Measurements from ENCODE around the gene PTCHD4. TPM values are rescaled to one million over a fixed set of nuclear protein-coding genes. Genes with fewer than 3 reads are reported as not detected.

The PTCHD4 gene
- total and polyA plus RNA-seq, 2 experiments from 2014 or later: 2.1 to 3.2 TPM

- Histone ChIP-seq H3K27ac (no peak overlapping the region), H3K36me3 (no peaks in the 10 kb centered on the region), H3K9me3 (ENCODE audit: low read depth) (no peaks in the 10 kb centered on the region), H3K4me3 (no peak overlapping the region), H3K27me3 (no peaks in the 10 kb centered on the region), H3K4me1 (ENCODE audit: low read depth) (peaks cover 5% of the 10 kb centered on the region)
- TF ChIP-seq, protein P1, sequence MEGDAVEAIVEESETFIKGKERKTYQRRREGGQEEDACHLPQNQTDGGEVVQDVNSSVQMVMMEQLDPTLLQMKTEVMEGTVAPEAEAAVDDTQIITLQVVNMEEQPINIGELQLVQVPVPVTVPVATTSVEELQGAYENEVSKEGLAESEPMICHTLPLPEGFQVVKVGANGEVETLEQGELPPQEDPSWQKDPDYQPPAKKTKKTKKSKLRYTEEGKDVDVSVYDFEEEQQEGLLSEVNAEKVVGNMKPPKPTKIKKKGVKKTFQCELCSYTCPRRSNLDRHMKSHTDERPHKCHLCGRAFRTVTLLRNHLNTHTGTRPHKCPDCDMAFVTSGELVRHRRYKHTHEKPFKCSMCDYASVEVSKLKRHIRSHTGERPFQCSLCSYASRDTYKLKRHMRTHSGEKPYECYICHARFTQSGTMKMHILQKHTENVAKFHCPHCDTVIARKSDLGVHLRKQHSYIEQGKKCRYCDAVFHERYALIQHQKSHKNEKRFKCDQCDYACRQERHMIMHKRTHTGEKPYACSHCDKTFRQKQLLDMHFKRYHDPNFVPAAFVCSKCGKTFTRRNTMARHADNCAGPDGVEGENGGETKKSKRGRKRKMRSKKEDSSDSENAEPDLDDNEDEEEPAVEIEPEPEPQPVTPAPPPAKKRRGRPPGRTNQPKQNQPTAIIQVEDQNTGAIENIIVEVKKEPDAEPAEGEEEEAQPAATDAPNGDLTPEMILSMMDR (IDR thresholded peaks at IDR 0.05; ENCODE audit: low read depth, low read length): no peak
- no peak for DNase-seq (ENCODE audit: low read depth in 1 of 2, low spot score in 1 of 2)
Observed at GRCh38 chr6:48090546-48090945, 20.5 kb downstream of the PTCHD4 start.

DNA sequence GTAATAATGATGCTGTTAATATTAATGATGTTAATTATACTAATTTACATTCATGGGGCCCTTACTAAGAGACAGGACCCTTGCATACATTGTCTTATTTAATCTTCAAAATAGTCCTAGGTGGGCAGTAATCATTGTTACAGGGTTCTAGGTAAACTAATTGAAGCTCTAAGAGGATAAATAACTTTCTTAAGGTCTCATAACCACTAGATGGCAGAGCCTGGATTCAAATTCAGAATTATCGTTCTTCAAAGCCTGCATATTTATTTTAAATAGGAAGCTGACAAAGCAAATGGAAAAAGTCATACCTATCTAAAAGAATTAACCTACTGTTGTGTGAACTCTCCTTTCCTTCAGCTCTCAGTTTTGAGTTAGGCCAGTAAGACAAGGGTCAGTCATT lies 23.5 kb downstream of the PTCHD4 start:
- Histone ChIP-seq H3K4me1 (ENCODE audit: low read depth) (peaks cover 21% of the 10 kb centered on the region), H3K27me3 (no peaks in the 10 kb centered on the region), H3K4me3 (no peak overlapping the region), H3K36me3 (no peaks in the 10 kb centered on the region), H3K9me3 (ENCODE audit: low read depth) (no peaks in the 10 kb centered on the region), H3K27ac (no peak overlapping the region)
- TF ChIP-seq, protein P1 (IDR thresholded peaks at IDR 0.05; ENCODE audit: low read depth, low read length): peak; percentile 49
- peak in 1 of 2 donors; percentile 71 for DNase-seq (ENCODE audit: low read depth in 1 of 2, low spot score in 1 of 2)

DNA sequence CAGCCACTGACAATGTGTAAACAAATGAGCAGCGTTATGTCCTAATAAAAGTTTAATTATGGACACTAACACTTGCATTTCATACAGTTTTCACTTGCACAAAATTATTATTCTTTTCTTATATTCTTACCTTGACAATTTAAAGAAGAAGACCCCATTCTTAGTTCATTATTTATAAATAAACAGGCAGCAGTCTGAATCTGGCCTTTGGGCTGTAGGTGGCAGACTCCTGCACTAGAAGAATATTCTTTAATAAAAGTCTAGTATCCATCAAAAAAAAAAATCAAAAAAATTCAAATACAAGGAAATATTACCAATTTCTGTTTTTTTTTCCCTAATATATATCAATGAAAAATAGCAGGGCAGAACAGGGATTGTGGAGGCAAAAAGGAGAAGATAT lies 24.8 kb downstream of the PTCHD4 start:
- TF ChIP-seq, protein P1 (IDR thresholded peaks at IDR 0.05; ENCODE audit: low read depth, low read length): peak; percentile 36

DNA sequence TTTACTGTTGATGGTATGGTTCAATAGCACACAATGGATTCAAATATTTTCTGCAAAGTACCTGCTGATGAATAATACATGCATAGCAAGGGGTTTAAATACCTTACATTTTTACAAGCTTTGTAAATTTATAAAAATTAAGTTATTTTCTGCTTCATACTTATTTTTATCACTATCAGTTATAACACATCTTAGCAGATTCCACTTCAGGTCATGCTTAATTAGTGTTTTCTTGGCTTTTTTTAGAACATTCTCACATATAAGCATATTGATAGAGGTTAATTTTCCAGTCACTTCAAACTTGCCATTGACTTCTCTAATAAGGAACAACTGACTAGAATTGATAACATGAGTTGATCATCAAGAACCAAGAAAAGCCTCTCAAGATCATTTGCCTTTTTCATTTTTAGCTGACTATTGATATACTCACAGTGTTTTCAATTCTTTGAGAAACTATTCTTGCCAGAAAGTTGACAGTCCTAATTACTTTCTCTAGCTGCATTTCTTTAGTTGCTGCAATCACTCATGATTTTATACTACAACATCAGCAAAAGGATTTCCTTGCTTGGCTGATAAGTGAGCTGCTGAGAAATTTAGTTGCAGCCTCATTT lies 25.8 kb downstream of the PTCHD4 start:
- no peaks in the 10 kb centered on the region for H3K9me3 ChIP-seq (ENCODE audit: low read depth)
- H3K4me3 ChIP-seq: no peak overlapping the region
- DNase-seq (ENCODE audit: low read depth in 1 of 2, low spot score in 1 of 2): no peak
- TF ChIP-seq, protein P1 (IDR thresholded peaks at IDR 0.05; ENCODE audit: low read depth, low read length): no peak
- peaks cover 21% of the 10 kb centered on the region for H3K4me1 ChIP-seq (ENCODE audit: low read depth)
- no peak overlapping the region for H3K27ac ChIP-seq
- no peaks in the 10 kb centered on the region for H3K27me3 ChIP-seq
- no peaks in the 10 kb centered on the region for H3K36me3 ChIP-seq

More for the DNA sequence above, 24.8 kb downstream of the PTCHD4 start:
- H3K4me3 ChIP-seq: no peak overlapping the region
- no peak for DNase-seq (ENCODE audit: low read depth in 1 of 2, low spot score in 1 of 2)
- no peaks in the 10 kb centered on the region for H3K36me3 ChIP-seq
- no peaks in the 10 kb centered on the region for H3K27me3 ChIP-seq
- peaks cover 21% of the 10 kb centered on the region for H3K4me1 ChIP-seq (ENCODE audit: low read depth)
- H3K27ac ChIP-seq: peak overlapping the region; percentile 61
- H3K9me3 ChIP-seq (ENCODE audit: low read depth): no peaks in the 10 kb centered on the region

GRCh38 chr6:48084201-48084600 lies 26.8 kb downstream of the PTCHD4 start:
- Histone ChIP-seq H3K9me3 (ENCODE audit: low read depth) (no peaks in the 10 kb centered on the region), H3K4me3 (no peak overlapping the region), H3K4me1 (ENCODE audit: low read depth) (peaks cover 21% of the 10 kb centered on the region), H3K36me3 (no peaks in the 10 kb centered on the region), H3K27me3 (no peaks in the 10 kb centered on the region), H3K27ac (peak overlapping the region; percentile 67)
- peak in 1 of 2 donors; percentile 26 for DNase-seq (ENCODE audit: low read depth in 1 of 2, low spot score in 1 of 2)
- TF ChIP-seq, protein P1 (IDR thresholded peaks at IDR 0.05; ENCODE audit: low read depth, low read length): no peak

Data from cardiac muscle cell (in vitro differentiated cells and primary cell).